ENCODE data around the gene ICOS. TPM values are rescaled to one million over a fixed set of nuclear protein-coding genes. Genes with fewer than 3 reads are reported as not detected.
"Not testable (repeated sequence)": the region's sequence is repeated elsewhere in the genome, so short reads cannot be mapped to it uniquely, and the experiment has no call there.

The ICOS gene
- total RNA-seq, 1 donor from 2014 or later = not detected

GRCh38 chr2:203949228-203949627, 12.7 kb downstream of the ICOS start:
- H3K4me3 Mint-ChIP-seq (ENCODE audit: low read depth) = no peak overlapping the region
- no peak for TF ChIP-seq CTCF (IDR thresholded peaks at IDR 0.05; ENCODE audit: unreplicated experiment)
- H3K27ac Mint-ChIP-seq = no peak overlapping the region
- peaks cover 1% of the 10 kb centered on the region for H3K36me3 Mint-ChIP-seq (ENCODE audit: insufficient read depth)
- peaks cover 4% of the 10 kb centered on the region for H3K9me3 Mint-ChIP-seq (ENCODE audit: low read depth)
- no peak for DNase-seq (ENCODE audit: low spot score, unreplicated experiment)
- H3K4me1 Mint-ChIP-seq (ENCODE audit: low read depth) = peaks cover 5% of the 10 kb centered on the region
- H3K27me3 Mint-ChIP-seq = no peaks in the 10 kb centered on the region

GRCh38 chr2:203951366-203951902, 14.9 kb downstream of the ICOS start:
- Mint-ChIP-seq H3K4me1 (ENCODE audit: low read depth) (peaks cover 5% of the 10 kb centered on the region), H3K27me3 (no peaks in the 10 kb centered on the region), H3K9me3 (ENCODE audit: low read depth) (no peaks in the 10 kb centered on the region), H3K4me3 (ENCODE audit: low read depth) (no peak overlapping the region), H3K27ac (no peak overlapping the region), H3K36me3 (ENCODE audit: insufficient read depth) (no peaks in the 10 kb centered on the region)
- TF ChIP-seq CTCF (IDR thresholded peaks at IDR 0.05; ENCODE audit: unreplicated experiment) = no peak
- DNase-seq (ENCODE audit: low spot score, unreplicated experiment) = no peak

GRCh38 chr2:203959265-203959664, 22.7 kb downstream of the ICOS start:
- TF ChIP-seq CTCF (IDR thresholded peaks at IDR 0.05; ENCODE audit: unreplicated experiment) = no peak
- DNase-seq (ENCODE audit: low spot score, unreplicated experiment) = no peak
- Mint-ChIP-seq H3K36me3 (ENCODE audit: insufficient read depth) (no peaks in the 10 kb centered on the region), H3K4me3 (ENCODE audit: low read depth) (no peak overlapping the region), H3K27ac (no peak overlapping the region), H3K9me3 (ENCODE audit: low read depth) (no peaks in the 10 kb centered on the region), H3K4me1 (ENCODE audit: low read depth) (peaks cover 3% of the 10 kb centered on the region), H3K27me3 (peaks cover 10% of the 10 kb centered on the region)

GRCh38 chr2:203959672-203960071, 23.1 kb downstream of the ICOS start:
- Mint-ChIP-seq H3K27me3 (peaks cover 10% of the 10 kb centered on the region), H3K4me1 (ENCODE audit: low read depth) (peaks cover 3% of the 10 kb centered on the region), H3K9me3 (ENCODE audit: low read depth) (no peaks in the 10 kb centered on the region), H3K36me3 (ENCODE audit: insufficient read depth) (no peaks in the 10 kb centered on the region), H3K4me3 (ENCODE audit: low read depth) (no peak overlapping the region), H3K27ac (no peak overlapping the region)
- no peak for DNase-seq (ENCODE audit: low spot score, unreplicated experiment)
- no peak for TF ChIP-seq CTCF (IDR thresholded peaks at IDR 0.05; ENCODE audit: unreplicated experiment)

- H3K4me1 Mint-ChIP-seq (ENCODE audit: low read depth) = peaks cover 3% of the 10 kb centered on the region
- H3K36me3 Mint-ChIP-seq (ENCODE audit: insufficient read depth) = no peaks in the 10 kb centered on the region
- peaks cover 10% of the 10 kb centered on the region for H3K27me3 Mint-ChIP-seq
- no peak for TF ChIP-seq CTCF (IDR thresholded peaks at IDR 0.05; ENCODE audit: unreplicated experiment)
- no peak overlapping the region for H3K4me3 Mint-ChIP-seq (ENCODE audit: low read depth)
- no peak for DNase-seq (ENCODE audit: low spot score, unreplicated experiment)
- H3K27ac Mint-ChIP-seq = no peak overlapping the region
- H3K9me3 Mint-ChIP-seq (ENCODE audit: low read depth) = no peaks in the 10 kb centered on the region
Measured at GRCh38 chr2:203960811-203961210, 24.2 kb downstream of the ICOS start.

GRCh38 chr2:203965190-203965589, 28.6 kb downstream of the ICOS start:
- H3K4me1 Mint-ChIP-seq (ENCODE audit: low read depth); H3K9me3 Mint-ChIP-seq (ENCODE audit: low read depth); H3K36me3 Mint-ChIP-seq (ENCODE audit: insufficient read depth); H3K4me3 Mint-ChIP-seq (ENCODE audit: low read depth); H3K27me3 Mint-ChIP-seq; DNase-seq (ENCODE audit: low spot score, unreplicated experiment); H3K27ac Mint-ChIP-seq: not testable (repeated sequence)

Measured in progenitor cell of endocrine pancreas (in vitro differentiated cells).